Stimulated activated CD4-positive, alpha-beta T cell treated with anti-CD3 and anti-CD28 coated beads, Interleukin-15, amount 100 ng/mL, for 1 hour (primary cell): ENCODE data around the gene SNHG17.

Experiments used
- DNase-seq, 2 donors: peaks; one replicate each; pipeline ENCODE4 v3.0.0-alpha.2; 2020; ENCODE audit warnings: low read depth in 1 of 2, low spot score in 1 of 2

Gene SNHG17

DNA sequence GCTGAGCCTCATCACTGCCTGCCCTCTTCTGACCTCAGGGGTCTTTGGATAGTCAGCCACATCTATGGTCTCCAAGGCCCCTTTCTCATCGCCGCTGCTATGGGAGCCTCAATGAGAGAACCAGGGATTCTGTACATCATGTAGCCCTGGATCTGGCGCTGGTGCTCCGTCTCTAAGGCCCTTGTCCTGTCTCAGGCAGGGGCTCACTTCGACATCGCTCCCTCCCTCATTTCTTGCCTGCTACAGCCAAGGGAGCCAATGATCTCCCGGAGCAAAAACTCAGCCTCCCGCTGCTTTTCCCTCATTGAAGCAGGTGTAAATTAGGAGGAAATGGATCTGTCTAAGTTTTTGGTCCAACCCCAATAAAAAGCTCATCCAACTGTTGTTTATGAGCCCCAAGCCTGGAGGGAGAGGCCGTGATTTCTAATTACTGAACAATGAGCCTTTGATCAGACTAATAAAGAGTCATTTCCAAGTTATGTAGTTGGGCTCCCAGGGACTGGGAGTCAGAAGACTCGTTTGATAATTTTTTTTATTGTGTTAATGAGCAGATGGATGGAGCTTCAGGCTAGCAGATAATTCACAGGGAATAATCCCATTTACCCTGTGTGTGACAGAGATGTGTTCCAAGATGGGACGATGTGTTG, 58.0 kb downstream of the SNHG17 start:
- no peak for DNase-seq

DNA sequence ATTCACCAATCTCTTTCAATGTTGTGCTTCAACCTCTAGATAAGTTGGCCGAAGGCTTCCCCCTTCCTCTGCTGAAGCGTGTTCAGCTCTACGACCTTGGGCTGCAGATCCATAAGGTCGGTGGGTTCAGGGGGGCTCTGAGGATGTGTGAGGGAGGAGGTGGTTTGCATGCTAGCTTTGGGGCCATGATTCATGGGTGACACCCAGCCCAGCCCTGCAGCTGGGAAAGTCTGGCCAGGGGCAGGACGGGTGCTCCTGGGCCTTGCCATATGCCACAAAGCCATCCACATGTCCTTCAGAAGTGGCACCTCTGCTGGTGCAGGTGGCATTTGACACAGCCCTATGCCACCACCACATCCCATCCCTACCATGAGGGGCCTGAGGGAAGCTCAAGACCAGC, 61.2 kb downstream of the SNHG17 start:
- no peak for DNase-seq

DNA sequence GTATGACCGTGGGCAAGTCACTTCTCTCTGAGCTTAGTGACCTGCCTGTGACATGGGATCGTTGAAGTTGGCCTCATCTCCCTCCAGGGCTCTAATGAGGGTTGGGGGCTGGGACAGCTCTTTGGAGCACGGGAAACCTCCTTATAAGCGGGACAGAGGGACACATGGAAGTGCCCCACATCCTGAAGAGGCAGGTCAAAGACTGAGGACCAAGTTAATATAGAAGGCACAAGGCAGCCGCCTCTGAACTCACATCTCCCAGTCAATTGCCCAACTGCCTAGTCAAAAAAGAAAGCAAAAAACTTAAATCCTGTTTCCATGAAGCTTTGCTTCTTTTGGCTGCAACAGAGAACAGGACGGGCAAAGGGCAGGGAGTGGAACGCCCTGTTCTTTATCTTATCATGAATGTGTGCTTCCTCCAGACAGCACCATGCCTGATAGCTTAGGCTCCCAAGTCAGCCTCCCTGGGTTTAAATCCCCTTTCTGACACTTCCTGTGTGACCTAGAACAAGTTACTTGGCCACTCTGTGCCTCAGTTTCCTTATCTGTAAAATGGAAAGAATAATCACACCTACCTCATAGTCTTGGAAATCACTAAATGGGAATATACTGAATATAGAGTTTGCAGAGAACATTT, 61.8 kb downstream of the SNHG17 start:
- DNase-seq, result no peak

DNA sequence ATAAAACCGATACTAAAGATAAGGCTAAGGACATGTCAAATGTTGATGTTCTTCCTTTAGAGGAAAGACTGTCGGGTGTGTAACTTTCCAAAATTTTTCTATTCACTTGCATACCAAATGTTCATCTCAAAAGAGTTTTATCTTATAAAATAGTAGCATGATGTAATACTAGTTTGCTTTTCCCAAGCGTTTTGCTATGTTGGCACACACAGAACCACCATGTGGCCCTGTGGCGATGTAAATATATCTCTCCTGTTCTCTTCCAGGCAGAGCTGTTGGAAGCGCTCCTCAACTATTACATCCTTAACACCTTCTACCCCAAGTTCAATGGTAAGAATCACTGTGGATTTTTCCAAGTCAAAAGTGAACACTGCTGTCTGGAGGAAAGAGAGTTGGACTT, 62.3 kb downstream of the SNHG17 start:
- DNase-seq, result no peak
